ENCODE measurements around the gene PLGLB2.
"Not testable (repeated sequence)": the region's sequence is repeated elsewhere in the genome, so short reads cannot be mapped to it uniquely, and the experiment has no call there.

PLGLB2 gene

GRCh38 chr2:87747791-87748190 is at the start of gene PLGLB2:
Gene PLGLB2, plus strand, starts transcription at chr2:87748087. Its CDS starts 67 bp downstream, at chr2:87748154.
- not testable (repeated sequence) for H3K36me3 ChIP-seq (ENCODE audit: control insufficient read depth, insufficient read depth, low read length); H3K27ac ChIP-seq (ENCODE audit: low read length); DNase-seq (ENCODE audit: low read depth, low spot score); H3K27me3 ChIP-seq (ENCODE audit: control insufficient read depth, insufficient read depth, low read length); H3K4me1 ChIP-seq (ENCODE audit: control insufficient read depth, insufficient read depth, low read length); H3K9me3 ChIP-seq (ENCODE audit: control insufficient read depth, insufficient read depth, low read length); H3K4me3 ChIP-seq (ENCODE audit: low read length)
- WGBS (ENCODE audit: insufficient coverage, insufficient read length) = no CpG with 5 or more reads among the region's 3 CpGs

DNA sequence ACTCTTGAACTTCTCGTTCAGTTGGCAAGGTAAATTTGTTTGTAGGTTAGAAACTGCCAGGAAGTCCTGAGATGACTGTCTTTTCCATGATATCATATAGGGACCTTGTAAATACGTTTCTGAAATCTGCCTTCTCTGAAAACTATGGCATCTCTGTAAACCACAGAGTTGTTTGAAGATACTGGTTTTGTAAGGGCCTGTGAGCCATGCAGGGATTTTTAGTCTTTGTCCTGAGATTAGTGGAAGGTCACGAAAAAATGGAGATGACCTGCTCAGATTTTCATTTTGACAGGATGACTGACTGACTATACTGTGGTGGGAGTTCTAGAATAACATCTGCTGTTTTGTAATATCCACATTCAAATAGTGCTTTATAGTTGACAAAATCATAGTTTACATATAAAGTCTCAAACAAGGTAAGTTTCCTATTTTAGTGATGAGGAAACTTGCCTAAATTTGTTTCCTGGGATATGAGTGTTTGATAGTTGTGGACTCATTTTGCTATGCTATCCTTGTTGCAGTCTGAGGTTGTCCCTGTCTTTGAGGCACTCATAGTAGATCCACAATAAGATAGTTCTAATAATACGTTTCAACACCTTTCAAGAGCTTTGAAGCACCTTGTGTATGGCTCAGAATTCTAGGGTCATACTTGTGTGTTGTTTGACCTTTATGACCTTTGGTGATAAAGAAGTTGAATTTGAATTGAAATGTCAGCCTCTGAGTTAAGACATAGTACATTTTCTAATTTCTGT is 43.1 kb upstream of the PLGLB2 start:
- no CpG with 5 or more reads among the region's 4 CpGs for WGBS (ENCODE audit: insufficient coverage, insufficient read length)

GRCh38 chr2:87708368-87708767 is 39.5 kb upstream of the PLGLB2 start:
- H3K27me3 ChIP-seq (ENCODE audit: control insufficient read depth, insufficient read depth, low read length); H3K4me1 ChIP-seq (ENCODE audit: control insufficient read depth, insufficient read depth, low read length); DNase-seq (ENCODE audit: low read depth, low spot score); H3K4me3 ChIP-seq (ENCODE audit: low read length); H3K27ac ChIP-seq (ENCODE audit: low read length); H3K9me3 ChIP-seq (ENCODE audit: control insufficient read depth, insufficient read depth, low read length); H3K36me3 ChIP-seq (ENCODE audit: control insufficient read depth, insufficient read depth, low read length): not testable (repeated sequence)
- WGBS (ENCODE audit: insufficient coverage, insufficient read length) = no CpG with 5 or more reads among the region's 2 CpGs

More for the DNA sequence above, 43.1 kb upstream of the PLGLB2 start:
- H3K27ac ChIP-seq (ENCODE audit: low read length); H3K4me3 ChIP-seq (ENCODE audit: low read length); H3K9me3 ChIP-seq (ENCODE audit: control insufficient read depth, insufficient read depth, low read length); DNase-seq (ENCODE audit: low read depth, low spot score); H3K36me3 ChIP-seq (ENCODE audit: control insufficient read depth, insufficient read depth, low read length); H3K27me3 ChIP-seq (ENCODE audit: control insufficient read depth, insufficient read depth, low read length); H3K4me1 ChIP-seq (ENCODE audit: control insufficient read depth, insufficient read depth, low read length): not testable (repeated sequence)

DNA sequence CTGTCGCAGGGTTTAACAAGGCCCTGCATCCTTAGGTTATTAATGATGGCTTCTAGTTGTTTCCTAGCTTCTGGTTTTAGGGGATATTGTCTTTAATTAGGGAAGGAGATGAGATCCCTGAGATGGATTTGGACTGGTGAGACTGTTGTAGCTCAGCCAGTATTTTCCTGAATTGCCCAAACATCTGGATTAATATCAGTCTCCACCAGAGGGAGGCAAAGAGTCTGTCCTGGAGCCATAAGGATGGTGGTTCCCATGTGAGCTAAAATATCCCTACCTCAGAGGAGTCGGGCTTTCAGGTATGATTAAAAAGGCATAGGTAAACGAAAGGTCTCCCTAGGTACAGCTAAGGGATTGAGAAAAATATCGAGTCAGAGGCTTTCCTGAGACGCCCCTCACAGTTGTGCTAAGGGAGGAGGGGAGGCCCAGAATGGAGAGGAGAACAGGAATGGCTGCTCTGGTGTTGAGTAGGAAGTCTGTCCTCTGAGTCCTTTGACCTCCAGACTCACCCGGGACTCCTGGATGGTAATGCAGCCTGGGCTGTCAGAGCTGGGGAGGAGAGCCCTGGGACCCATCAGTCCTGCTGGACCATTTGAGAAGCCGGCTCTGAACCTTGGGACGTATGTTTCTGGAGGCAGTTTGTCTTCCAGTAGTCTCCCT is 19.8 kb upstream of the PLGLB2 start:
- WGBS (ENCODE audit: insufficient coverage, insufficient read length) = no CpG with 5 or more reads among the region's 8 CpGs
- H3K36me3 ChIP-seq (ENCODE audit: control insufficient read depth, insufficient read depth, low read length); H3K4me3 ChIP-seq (ENCODE audit: low read length); H3K4me1 ChIP-seq (ENCODE audit: control insufficient read depth, insufficient read depth, low read length); H3K9me3 ChIP-seq (ENCODE audit: control insufficient read depth, insufficient read depth, low read length); H3K27ac ChIP-seq (ENCODE audit: low read length); H3K27me3 ChIP-seq (ENCODE audit: control insufficient read depth, insufficient read depth, low read length); DNase-seq (ENCODE audit: low read depth, low spot score): not testable (repeated sequence)

- not testable (repeated sequence) for H3K27ac ChIP-seq (ENCODE audit: low read length); H3K36me3 ChIP-seq (ENCODE audit: control insufficient read depth, insufficient read depth, low read length); H3K9me3 ChIP-seq (ENCODE audit: control insufficient read depth, insufficient read depth, low read length); H3K4me1 ChIP-seq (ENCODE audit: control insufficient read depth, insufficient read depth, low read length); H3K27me3 ChIP-seq (ENCODE audit: control insufficient read depth, insufficient read depth, low read length); H3K4me3 ChIP-seq (ENCODE audit: low read length); DNase-seq (ENCODE audit: low read depth, low spot score)
Measured at GRCh38 chr2:87740928-87741327, 7.0 kb upstream of the PLGLB2 start.

- not testable (repeated sequence) for H3K4me3 ChIP-seq (ENCODE audit: low read length)
- WGBS (ENCODE audit: insufficient coverage, insufficient read length) = no CpG with 5 or more reads among the region's 3 CpGs
Measured at GRCh38 chr2:87742393-87743108, 5.3 kb upstream of the PLGLB2 start.

GRCh38 chr2:87743638-87744037 is 4.2 kb upstream of the PLGLB2 start:
- not testable (repeated sequence) for H3K9me3 ChIP-seq (ENCODE audit: control insufficient read depth, insufficient read depth, low read length); DNase-seq (ENCODE audit: low read depth, low spot score); H3K4me3 ChIP-seq (ENCODE audit: low read length); H3K27ac ChIP-seq (ENCODE audit: low read length); H3K27me3 ChIP-seq (ENCODE audit: control insufficient read depth, insufficient read depth, low read length); H3K36me3 ChIP-seq (ENCODE audit: control insufficient read depth, insufficient read depth, low read length); H3K4me1 ChIP-seq (ENCODE audit: control insufficient read depth, insufficient read depth, low read length)
- WGBS (ENCODE audit: insufficient coverage, insufficient read length) = no CpG with 5 or more reads among the region's 5 CpGs

More at GRCh38 chr2:87742393-87743108, 5.3 kb upstream of the PLGLB2 start:
- H3K27me3 ChIP-seq (ENCODE audit: control insufficient read depth, insufficient read depth, low read length); H3K4me1 ChIP-seq (ENCODE audit: control insufficient read depth, insufficient read depth, low read length); H3K36me3 ChIP-seq (ENCODE audit: control insufficient read depth, insufficient read depth, low read length); H3K27ac ChIP-seq (ENCODE audit: low read length); H3K9me3 ChIP-seq (ENCODE audit: control insufficient read depth, insufficient read depth, low read length); DNase-seq (ENCODE audit: low read depth, low spot score): not testable (repeated sequence)

- not testable (repeated sequence) for H3K27ac ChIP-seq (ENCODE audit: low read length); H3K4me3 ChIP-seq (ENCODE audit: low read length); DNase-seq (ENCODE audit: low read depth, low spot score); H3K4me1 ChIP-seq (ENCODE audit: control insufficient read depth, insufficient read depth, low read length); H3K36me3 ChIP-seq (ENCODE audit: control insufficient read depth, insufficient read depth, low read length); H3K27me3 ChIP-seq (ENCODE audit: control insufficient read depth, insufficient read depth, low read length); H3K9me3 ChIP-seq (ENCODE audit: control insufficient read depth, insufficient read depth, low read length)
- no CpG with 5 or more reads among the region's 9 CpGs for WGBS (ENCODE audit: insufficient coverage, insufficient read length)
Measured at GRCh38 chr2:87745353-87745951, 2.4 kb upstream of the PLGLB2 start.

GRCh38 chr2:87748524-87748923 is 637 bp downstream of the PLGLB2 start:
- H3K9me3 ChIP-seq (ENCODE audit: control insufficient read depth, insufficient read depth, low read length); H3K4me1 ChIP-seq (ENCODE audit: control insufficient read depth, insufficient read depth, low read length); H3K27me3 ChIP-seq (ENCODE audit: control insufficient read depth, insufficient read depth, low read length); DNase-seq (ENCODE audit: low read depth, low spot score); H3K36me3 ChIP-seq (ENCODE audit: control insufficient read depth, insufficient read depth, low read length); H3K27ac ChIP-seq (ENCODE audit: low read length); H3K4me3 ChIP-seq (ENCODE audit: low read length): not testable (repeated sequence)
- WGBS (ENCODE audit: insufficient coverage, insufficient read length) = no CpG with 5 or more reads among the region's 8 CpGs

- not testable (repeated sequence) for H3K4me3 ChIP-seq (ENCODE audit: low read length); H3K27ac ChIP-seq (ENCODE audit: low read length); H3K9me3 ChIP-seq (ENCODE audit: control insufficient read depth, insufficient read depth, low read length); H3K4me1 ChIP-seq (ENCODE audit: control insufficient read depth, insufficient read depth, low read length); H3K36me3 ChIP-seq (ENCODE audit: control insufficient read depth, insufficient read depth, low read length); H3K27me3 ChIP-seq (ENCODE audit: control insufficient read depth, insufficient read depth, low read length); DNase-seq (ENCODE audit: low read depth, low spot score)
- no CpG with 5 or more reads among the region's 11 CpGs for WGBS (ENCODE audit: insufficient coverage, insufficient read length)
Measured at GRCh38 chr2:87750560-87750959, 2.7 kb downstream of the PLGLB2 start.
